ENCODE results near the gene DYRK2.

The DYRK2 gene

GRCh38 chr12:67705394-67706370 is 57.1 kb downstream of the DYRK2 start:
- DNase-seq, result no peak

GRCh38 chr12:67709367-67709954 is 60.9 kb downstream of the DYRK2 start:
- DNase-seq, result no peak

GRCh38 chr12:67710582-67710981 is 62.0 kb downstream of the DYRK2 start:
- DNase-seq, result no peak

- no peak for DNase-seq
These were observed 63.5 kb downstream of the DYRK2 start for GRCh38 chr12:67712011-67712410.

- DNase-seq, result no peak
These were observed 66.1 kb downstream of the DYRK2 start for GRCh38 chr12:67714648-67715047.

All from stimulated activated CD4-positive, alpha-beta T cell treated with anti-CD3 and anti-CD28 coated beads, Interleukin-4, amount 100 ng/mL, for 4 hours (primary cell).